DOHH2 (cell line): ENCODE measurements around the gene DOCK10.

Experiments
- H3F3A ChIP-seq: fragments of 200-600 bp; sonication (generic), shearing (Covaris generic); 2 replicates; pipeline ENCODE4 v1.6.0; 2016; ENCODE audit warnings: antibody characterized with exemption, mild to moderate bottlenecking; ENCODE audit not compliant: control insufficient read depth, insufficient read depth
- H3K27ac ChIP-seq: fragments of 200-600 bp; sonication (generic); 2 replicates; pipeline ENCODE4 v1.5.1; 2014; ENCODE audit warnings: low read depth, mild to moderate bottlenecking, low read length, moderate library complexity
- H3K27me3 ChIP-seq: fragments of 200-600 bp; sonication (generic); 2 replicates; pipeline ENCODE4 v1.6.1; 2014; ENCODE audit warnings: mild to moderate bottlenecking, low read length, mixed read lengths; ENCODE audit not compliant: control insufficient read depth
- H3K36me3 ChIP-seq: fragments of 200-600 bp; sonication (generic); 2 replicates; pipeline ENCODE4 v1.6.1; 2014; ENCODE audit warnings: mild to moderate bottlenecking, low read length, moderate library complexity, mixed read lengths; ENCODE audit not compliant: control insufficient read depth
- H3K4me1 ChIP-seq: fragments of 200-600 bp; sonication (generic); 2 replicates; pipeline ENCODE4 v1.6.1; 2014; ENCODE audit warnings: mild to moderate bottlenecking, low read length, mixed read lengths; ENCODE audit not compliant: control insufficient read depth
- H3K4me2 ChIP-seq: fragments of 200-600 bp; sonication (generic); 2 replicates; pipeline ENCODE4 v1.6.0; 2014; ENCODE audit warnings: mild to moderate bottlenecking, low read length, moderate library complexity
- H3K4me3 ChIP-seq: fragments of 200-600 bp; sonication (generic); 2 replicates; pipeline ENCODE4 v1.5.1; 2014; ENCODE audit warnings: mild to moderate bottlenecking, low read length, mixed read lengths
- H3K79me2 ChIP-seq: fragments of 200-600 bp; sonication (generic); 2 replicates; pipeline ENCODE4 v1.6.1; 2014; ENCODE audit warnings: mild to moderate bottlenecking, low read length, mixed read lengths; ENCODE audit not compliant: control insufficient read depth
- H3K9me2 ChIP-seq: fragments of 200-600 bp; sonication (generic); replicated peaks from 2 replicates; pipeline ENCODE4 v1.6.1; 2014; ENCODE audit warnings: mild to moderate bottlenecking, low read length, mixed read lengths; ENCODE audit not compliant: control insufficient read depth
- H3K9me3 ChIP-seq: fragments of 200-600 bp; sonication (generic); 2 replicates; pipeline ENCODE4 v1.6.1; 2014; ENCODE audit warnings: antibody characterized with exemption, low read length, mixed read lengths; ENCODE audit not compliant: control insufficient read depth, insufficient read depth
- H4K20me1 ChIP-seq: fragments of 200-600 bp; sonication (generic); 2 replicates; pipeline ENCODE4 v1.6.0; 2014; ENCODE audit warnings: low read depth, mild to moderate bottlenecking, antibody characterized with exemption, low read length, moderate library complexity; ENCODE audit not compliant: control insufficient read depth, insufficient read depth
- CTCF ChIP-seq: fragments of 200-600 bp; sonication (generic); IDR thresholded peaks from one replicate; pipeline ENCODE4 v1.5.1; 2014; ENCODE audit warnings: antibody characterized with exemption, mild to moderate bottlenecking, low read depth, low read length; ENCODE audit not compliant: poor library complexity, severe bottlenecking
- EZH2phosphoT487 ChIP-seq: fragments of 200-600 bp; sonication (generic); IDR thresholded peaks from 2 replicates; pipeline ENCODE4 v1.6.1; 2017; ENCODE audit warnings: borderline replicate concordance, mild to moderate bottlenecking, antibody characterized with exemption, low read length, moderate library complexity, mixed read lengths

DOCK10 gene

GRCh38 chr2:225020168-225020849 is 22.0 kb downstream of the DOCK10 start:
- TF ChIP-seq CTCF (no peak), EZH2phosphoT487 (no peak)
- H3K27me3 ChIP-seq = no peaks in the 10 kb centered on the region
- no peak overlapping the region for H3K4me3 ChIP-seq
- H3K36me3 ChIP-seq = no peaks in the 10 kb centered on the region
- no peaks in the 10 kb centered on the region for H4K20me1 ChIP-seq
- H3K27ac ChIP-seq = no peak overlapping the region
- H3F3A ChIP-seq = no peaks in the 10 kb centered on the region
- H3K4me2 ChIP-seq = no peak overlapping the region
- H3K4me1 ChIP-seq = no peaks in the 10 kb centered on the region
- no peaks in the 10 kb centered on the region for H3K79me2 ChIP-seq
- no peaks in the 10 kb centered on the region for H3K9me3 ChIP-seq
- no peaks in the 10 kb centered on the region for H3K9me2 ChIP-seq

- Histone ChIP-seq H3K36me3 (no peaks in the 10 kb centered on the region), H3K4me2 (no peak overlapping the region), H3K9me3 (no peaks in the 10 kb centered on the region), H3K4me1 (no peaks in the 10 kb centered on the region), H3K79me2 (no peaks in the 10 kb centered on the region), H3K27me3 (no peaks in the 10 kb centered on the region), H3F3A (no peaks in the 10 kb centered on the region), H3K9me2 (no peaks in the 10 kb centered on the region), H4K20me1 (no peaks in the 10 kb centered on the region), H3K4me3 (no peak overlapping the region), H3K27ac (no peak overlapping the region)
- TF ChIP-seq EZH2phosphoT487 (no peak), CTCF (no peak)
Observed at GRCh38 chr2:225019105-225019504, 23.2 kb downstream of the DOCK10 start.

- Histone ChIP-seq H3K27ac (no peak overlapping the region), H3K27me3 (no peaks in the 10 kb centered on the region), H3K9me3 (no peaks in the 10 kb centered on the region), H3K4me2 (no peak overlapping the region), H3K9me2 (no peaks in the 10 kb centered on the region), H4K20me1 (no peaks in the 10 kb centered on the region), H3F3A (no peaks in the 10 kb centered on the region), H3K79me2 (no peaks in the 10 kb centered on the region), H3K4me1 (no peaks in the 10 kb centered on the region), H3K4me3 (no peak overlapping the region), H3K36me3 (no peaks in the 10 kb centered on the region)
- TF ChIP-seq EZH2phosphoT487 = no peak
- no peak for TF ChIP-seq CTCF
Observed at GRCh38 chr2:225017713-225018112, 24.6 kb downstream of the DOCK10 start.
